Left cardiac atrium (tissue), 4 donors: Measurements from ENCODE around the gene DPP8. TPM values are rescaled to one million over a fixed set of nuclear protein-coding genes. Genes with fewer than 3 reads are reported as not detected.

Source experiments
- ATAC-seq, 2 donors: fragments of 200-7000 bp; cut with Tn5 transposase; one replicate each; pipeline ENCODE4 v1.9.1; 2020; ENCODE audit warnings: mild to moderate bottlenecking in 2 of 2, moderate library complexity in 2 of 2
- DNase-seq: peaks from one replicate; pipeline ENCODE4 v3.0.0-alpha.2; 2020
- intact Hi-C, 2 donors: fragments of 100-400 bp; cut with DNase I; formaldehyde crosslinking; loops; one replicate each; pipeline versions ENCODE4 v1.14.1 to v1.15.1; 2022 to 2023
- total RNA-seq, 2 donors: library from RNA; stranded (reverse); fragmentation: NEBNext Ultra II Directional; extraction: Animal tissue kit (Norgen Biotek cat#: 25700); gene quantifications; one replicate each; pipeline ENCODE4 v1.2.1, GENCODE V29; 2021
- donor health status: DM: no; HTN: yes; CAD: no.
- donor health status: DM: no; HTN: yes; CAD: no; lungs with severe emphysema.
- donor health status: DM: yes; HTN: yes; CAD: no.
- donor health status: Dilated cardiomyopathy.

DPP8 gene
- total RNA-seq, 2 donors from 2014 or later = 24.8 to 34.9 TPM

DNA sequence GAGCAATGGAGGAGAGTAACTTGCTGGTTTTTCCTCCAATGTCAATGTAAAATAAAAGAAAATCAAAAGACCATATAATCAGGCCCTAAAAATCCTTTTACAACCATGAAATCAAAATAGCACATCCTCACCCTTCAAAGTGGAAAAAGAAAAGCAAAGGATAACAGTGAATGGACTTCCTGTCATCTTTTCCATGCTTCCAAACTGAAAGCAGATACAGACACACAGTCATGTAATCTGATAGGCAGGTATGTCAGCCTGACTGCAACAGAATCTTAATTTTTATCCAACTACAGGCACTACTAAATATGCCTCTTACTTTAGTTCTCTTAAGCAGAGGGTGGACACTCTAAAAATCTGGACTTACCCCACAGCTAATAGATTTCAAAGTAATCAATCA is 66.9 kb downstream of the DPP8 start:
- ATAC-seq (no peak), DNase-seq (no peak)
- intact Hi-C loops = no loop called here

DNA sequence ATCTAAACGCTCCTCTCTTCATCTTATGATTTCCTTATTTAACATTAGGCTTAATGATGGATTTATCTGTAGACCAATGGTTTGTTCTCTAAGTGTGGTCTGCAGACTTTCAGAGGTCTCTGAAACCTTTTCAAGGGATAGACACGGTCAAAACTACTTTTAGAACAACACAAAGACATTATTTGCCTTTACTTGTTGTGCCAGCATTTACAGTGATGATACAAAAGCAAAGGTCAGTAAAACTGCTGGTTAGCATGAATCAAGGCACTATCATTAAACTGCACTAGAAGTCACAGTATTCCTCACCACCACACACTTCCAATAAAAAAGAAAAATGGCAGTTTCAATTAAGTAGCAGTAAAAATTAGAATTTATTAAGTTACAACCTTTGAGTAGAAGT is 70.3 kb downstream of the DPP8 start:
- ATAC-seq = no peak
- no peak for DNase-seq
- intact Hi-C loops = no loop called here

DNA sequence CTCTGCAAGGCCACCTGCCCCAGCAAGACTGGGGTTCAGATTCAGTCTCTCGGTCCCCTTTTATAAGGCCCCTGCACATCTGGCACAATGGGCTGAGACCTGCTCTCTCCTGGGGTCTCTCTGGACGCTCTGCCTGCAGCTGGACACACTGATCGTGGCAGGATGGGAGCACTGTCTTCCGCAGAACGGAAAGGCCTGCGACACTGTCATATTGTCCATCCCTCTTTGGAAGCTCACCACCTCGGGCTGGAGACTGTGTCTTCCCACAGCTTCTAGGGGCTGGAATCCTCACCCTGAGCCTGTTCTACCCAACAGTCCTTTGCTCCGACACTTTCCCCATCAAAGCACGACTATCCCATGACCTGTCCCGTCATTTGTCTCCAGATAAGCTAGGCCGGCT is 83.3 kb downstream of the DPP8 start:
- intact Hi-C loops = no loop called here
- ATAC-seq (no peak), DNase-seq (no peak)

DNA sequence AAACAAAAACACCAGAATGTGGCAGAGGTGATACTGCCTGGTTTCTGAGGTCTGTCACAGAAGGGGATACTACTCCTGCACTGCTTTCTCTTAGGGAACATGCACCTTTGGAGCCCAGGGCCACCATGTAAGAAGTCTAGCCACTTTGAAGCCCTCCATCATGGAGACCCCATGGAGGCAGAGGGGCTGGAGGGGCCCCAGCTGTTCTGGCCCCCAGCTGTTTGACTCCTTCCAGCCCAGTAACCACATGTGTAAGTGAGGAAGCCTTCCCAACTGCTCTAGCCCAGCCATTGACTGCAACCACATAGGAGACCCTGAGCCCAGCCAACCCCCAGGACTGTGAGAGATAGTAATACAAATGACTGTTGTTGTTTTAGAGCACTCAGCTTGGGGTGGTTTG is 85.8 kb downstream of the DPP8 start:
- intact Hi-C loops = no loop called here
- DNase-seq (no peak), ATAC-seq (no peak)

DNA sequence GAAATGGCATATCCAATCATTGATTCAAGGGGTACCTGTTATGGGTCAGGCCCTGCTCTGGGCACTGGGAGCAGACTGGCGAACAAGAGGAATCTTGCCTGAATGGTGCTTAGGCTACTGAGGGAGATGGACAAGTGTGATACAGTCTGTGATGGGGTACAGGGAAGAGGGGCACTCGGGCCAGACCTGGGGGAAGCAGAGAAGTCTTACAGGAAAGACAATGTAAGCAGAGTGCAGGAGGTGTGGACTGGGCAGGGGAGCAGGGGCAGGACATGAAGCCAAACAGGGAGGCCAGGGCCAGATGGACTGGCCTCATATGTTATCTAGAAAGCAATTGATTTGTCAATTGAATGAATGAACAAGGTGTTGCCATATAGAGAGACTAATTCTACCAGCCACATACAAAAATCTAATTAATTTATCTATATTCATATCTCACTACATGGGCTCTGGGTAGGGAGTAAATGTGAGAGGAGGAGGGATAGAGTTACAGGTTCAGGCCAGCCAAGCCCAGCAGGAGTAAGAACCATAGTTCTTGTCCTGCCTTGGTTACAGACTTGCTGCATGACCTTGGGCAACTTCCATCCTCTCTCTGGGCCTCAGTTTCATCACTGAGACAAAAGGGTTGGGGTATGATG is 91.2 kb downstream of the DPP8 start:
- intact Hi-C loops = no loop called here
- no peak for ATAC-seq

DNA sequence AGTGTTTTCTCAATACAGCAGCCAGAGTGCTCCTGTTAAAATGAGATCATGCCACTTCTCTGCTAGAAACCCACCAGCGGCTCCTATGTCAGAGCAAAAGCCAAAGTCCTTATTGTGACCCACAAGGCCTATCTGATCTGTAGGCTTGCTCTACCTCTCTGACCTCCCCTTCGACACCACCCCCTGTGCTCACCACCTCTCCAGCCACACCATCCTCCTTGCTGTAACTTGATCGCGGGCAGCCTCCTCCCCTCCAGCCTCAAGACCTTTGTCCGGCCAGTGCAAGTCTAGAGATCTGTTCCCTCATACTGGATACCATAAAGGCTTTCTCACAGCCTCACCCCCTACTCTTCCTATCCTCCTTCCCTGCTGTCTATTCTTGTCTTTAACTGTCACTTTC is 92.8 kb downstream of the DPP8 start:
- ATAC-seq = no peak
- DNase-seq = no peak
- intact Hi-C loops = no loop called here

More for the DNA sequence above, 91.2 kb downstream of the DPP8 start:
- no peak for DNase-seq

DNA sequence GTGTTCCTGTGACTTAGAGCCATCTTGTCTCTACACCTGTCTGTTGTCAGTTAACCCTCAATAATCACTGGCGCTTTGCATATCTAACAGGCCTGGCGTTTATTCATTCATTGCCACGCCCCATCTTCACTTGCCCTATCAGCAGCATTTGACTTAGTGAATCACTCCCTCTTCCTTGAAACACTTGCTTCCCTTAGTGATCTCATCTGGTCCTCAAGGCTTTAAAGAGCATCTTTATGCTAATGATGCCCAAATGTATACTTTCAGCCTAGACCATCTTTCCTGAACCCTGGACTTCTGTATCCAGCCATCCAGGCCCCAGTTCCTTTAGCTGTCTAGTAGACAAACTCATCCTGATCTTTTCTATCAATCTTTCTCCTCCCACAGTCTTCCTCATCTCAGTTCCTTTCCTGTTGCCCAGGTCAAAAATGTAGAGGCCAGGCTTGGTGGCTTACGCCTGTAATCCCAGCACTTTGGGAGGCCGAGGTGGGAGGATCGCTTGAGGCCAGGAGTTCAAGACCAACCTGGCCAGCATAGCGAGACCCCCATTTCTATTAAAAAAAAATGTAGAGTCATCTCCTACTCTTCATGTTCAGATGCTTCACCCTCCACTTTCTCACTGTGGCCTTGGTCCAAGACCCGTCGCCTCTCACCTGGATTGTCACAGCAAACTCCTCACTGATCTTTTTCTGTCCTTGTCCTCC is 93.4 kb downstream of the DPP8 start:
- DNase-seq = no peak
- intact Hi-C loops = no loop called here
- ATAC-seq = no peak

DNA sequence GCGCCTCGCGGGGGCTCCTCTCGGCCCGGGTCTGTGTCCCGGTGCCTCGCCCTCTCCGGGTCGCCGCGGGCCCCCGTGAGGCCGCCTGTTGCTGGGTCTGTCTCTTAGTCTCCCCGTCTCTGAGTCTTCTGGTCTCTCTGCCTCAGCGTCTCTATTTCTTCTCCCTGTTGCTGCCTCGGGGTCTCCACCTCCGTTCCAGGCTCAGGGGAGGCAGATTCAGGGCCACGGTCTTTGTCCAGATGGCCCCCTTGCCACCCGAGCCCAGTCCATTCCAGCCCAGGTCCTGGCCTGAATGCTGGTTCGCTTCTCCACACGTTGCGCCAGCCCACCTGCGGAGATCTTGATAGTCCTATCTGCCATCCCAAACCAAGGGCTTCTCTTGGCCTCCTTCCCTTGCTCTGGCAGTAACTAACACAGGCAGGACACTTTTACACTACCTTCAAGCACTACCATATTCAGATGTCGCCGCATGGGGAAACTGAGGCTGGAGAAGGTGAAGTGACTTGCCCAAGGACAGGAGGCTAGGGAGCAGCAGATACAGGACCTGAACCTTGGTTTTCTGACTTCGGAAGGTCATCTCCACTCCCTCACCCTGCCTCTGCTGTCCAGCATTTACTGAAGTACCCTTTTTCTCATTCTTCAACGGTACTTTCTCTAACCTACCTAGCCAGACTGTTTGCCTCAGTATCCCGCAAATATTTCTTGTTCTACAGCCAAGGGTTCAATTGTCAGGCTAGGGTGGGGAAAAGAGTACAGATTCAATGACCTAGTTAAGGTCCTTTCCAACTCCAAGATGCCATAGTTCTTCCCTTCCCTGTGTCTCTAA is 94.1 kb downstream of the DPP8 start:
- no peak for ATAC-seq
- DNase-seq = no peak
- intact Hi-C loops = no loop called here

DNA sequence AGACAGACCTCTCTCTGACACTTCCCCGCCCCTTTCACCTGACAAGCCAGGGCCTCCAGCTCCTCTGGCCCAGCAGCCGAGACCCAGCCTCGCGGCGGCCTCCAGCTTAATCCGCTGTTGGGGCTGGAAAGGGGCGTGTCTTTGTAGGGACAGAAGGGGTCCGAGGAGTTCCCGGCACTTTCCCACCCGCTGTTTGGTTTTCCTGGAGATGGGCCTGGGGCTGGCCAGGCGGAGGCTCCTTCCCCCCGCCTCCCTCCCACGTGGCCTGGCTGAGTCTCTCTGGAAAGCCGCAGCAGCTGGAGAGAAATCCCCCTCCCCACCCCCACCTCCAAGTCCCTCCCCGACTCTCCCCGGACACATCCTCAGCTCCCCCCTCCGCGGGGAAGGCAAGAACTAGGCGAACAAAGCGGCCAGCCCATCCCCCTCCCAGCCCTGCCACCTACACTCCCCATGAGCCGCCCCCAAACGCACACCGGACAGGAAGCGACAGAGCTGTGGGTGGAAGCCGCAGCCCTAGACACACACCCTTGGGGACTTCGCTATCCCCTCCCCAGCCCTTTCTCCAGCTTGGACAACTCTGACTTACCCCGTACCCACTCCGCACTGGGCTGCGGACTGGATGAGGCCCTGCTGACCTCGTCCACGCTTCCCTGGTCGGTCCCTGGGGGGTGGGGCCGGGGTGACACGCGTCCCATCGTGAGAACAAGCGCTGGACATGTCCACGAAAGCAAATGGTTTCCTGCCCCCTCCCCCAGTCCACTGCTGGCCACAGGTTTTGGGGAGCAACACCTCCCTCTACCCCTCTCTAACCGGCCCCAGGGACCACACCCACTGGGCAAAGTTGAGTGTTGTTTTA is 95.9 kb downstream of the DPP8 start:
- intact Hi-C loops = no loop called here
- ATAC-seq (peak; percentile 48 to 50), DNase-seq (peak; percentile 30)

DNA sequence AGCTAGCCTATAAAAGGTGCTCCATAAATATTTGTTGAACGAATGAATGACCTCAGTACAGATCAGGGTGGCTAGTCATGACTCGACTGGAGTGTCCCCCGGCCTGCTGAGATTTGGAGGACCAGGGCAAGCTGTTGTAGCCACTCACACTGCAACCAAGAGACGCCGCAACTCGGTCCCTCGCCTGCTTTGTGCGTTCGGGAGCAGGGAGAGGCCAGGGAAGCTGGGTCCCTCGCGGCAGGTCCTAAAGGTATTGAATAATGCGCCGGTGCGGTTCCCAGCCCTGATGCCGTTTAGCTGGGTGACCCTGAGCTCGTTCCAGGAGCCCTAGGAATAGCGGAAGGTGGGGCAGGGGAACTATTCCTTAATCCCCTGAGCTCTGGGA is 96.5 kb downstream of the DPP8 start:
- DNase-seq = no peak
- ATAC-seq = no peak
- intact Hi-C loops = no loop called here

DNA sequence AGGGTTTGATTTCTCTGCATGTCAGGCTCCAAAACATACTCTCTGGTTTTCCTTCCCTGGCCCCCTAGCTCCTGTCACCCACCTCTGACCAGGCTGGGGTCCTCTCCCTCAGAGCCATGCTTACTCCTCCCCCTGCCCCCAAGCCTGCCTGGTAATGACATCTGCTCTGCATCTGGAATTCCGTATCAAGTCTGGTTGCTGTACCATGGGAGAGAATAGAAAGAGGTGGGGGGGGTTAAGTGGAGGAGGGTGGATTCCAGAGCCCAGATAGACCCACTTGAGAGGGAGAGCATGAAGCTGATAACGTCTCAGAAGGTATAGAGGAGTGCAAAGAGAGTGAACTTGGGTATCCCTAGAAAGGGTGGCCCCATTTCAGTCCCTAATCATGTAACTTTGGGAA is 98.9 kb downstream of the DPP8 start:
- DNase-seq (no peak), ATAC-seq (no peak)
- intact Hi-C loops = no loop called here

DNA sequence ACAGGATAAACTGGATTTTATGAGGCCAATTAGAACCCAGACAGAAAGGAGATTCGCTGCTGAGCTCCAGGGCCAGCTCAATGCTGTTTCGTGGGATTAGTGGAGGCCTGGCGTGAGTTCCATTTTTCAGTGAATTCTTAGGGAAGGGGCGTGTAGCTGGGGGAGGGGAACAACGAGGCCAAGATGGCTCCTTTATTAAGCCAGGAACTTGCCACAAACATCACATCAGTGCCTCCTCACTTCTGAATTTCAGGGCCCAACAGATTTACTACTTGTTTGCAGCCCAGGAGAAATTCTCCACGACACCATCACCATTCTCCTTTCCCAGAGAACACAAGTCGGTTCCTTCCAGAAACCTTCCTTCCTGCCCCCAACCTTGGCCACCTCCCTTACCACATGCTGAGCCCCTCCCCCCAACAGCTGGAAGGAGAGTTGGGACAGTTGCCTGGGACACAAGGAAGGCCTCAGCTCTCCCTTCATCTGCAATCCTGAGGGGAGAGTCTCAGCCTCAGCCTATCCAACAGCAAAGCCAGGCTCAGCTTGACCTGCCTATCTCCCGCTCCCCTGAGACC is 100.6 kb downstream of the DPP8 start:
- ATAC-seq (peak; percentile 36 to 43), DNase-seq (no peak)
- intact Hi-C loops = no loop called here

DNA sequence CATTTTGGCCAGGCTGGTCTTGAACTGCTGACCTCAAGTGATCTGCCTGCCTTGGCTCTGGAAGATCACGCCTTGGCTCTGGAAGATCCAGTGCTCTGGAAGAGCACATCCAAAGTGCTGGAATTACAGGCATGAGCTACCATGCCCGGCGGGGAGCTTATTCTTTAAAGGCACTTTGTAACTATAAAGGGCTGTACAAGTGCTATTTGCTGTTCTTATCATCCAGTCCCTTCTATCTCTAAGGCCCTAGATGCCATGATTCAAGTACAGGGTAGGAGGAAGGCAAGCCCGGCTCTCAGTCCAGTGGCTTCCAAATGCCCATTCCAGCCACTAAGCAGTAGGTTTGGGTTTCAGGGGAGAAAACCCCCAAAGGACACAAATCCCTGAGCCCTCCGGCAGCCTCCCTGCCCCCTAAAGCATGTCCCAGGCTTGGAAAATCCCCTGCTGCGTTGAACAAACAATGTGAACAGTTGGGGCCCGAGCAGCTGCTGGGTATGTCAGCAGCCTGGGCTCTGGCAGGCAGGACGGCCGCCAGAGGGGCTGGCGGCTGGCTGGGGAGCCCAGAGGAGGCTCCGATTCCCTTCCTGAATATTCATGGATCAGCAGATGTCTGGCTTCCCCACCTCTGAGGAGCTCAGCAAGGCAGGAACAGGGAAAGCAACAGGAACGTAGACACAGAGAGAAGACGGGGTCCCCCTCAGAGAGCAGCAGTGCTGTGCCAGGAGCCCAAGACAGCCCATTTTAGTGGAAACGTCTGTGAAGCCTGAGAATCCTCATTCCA is 102.5 kb downstream of the DPP8 start:
- intact Hi-C loops = no loop called here
- DNase-seq = no peak
- ATAC-seq = peak; percentile 70 to 75

DNA sequence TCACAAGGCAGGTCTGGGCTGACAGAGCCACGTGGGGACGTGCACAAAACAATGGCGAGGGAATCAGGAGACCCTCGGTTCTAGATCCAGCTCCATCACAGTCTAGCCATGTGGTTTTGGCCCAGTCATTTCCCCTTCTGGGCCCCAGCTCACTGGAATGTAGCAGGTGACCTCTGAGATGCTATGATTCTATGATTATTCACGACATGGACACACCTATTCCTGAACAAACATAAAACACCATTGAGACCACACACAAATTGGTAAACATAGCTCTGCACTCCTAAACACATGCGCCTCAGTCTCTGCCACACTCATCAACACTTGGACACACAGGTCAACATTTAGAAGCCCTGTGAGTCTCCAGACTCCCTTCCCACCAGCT is 103.7 kb downstream of the DPP8 start:
- ATAC-seq (no peak), DNase-seq (no peak)
- intact Hi-C loops = no loop called here

DNA sequence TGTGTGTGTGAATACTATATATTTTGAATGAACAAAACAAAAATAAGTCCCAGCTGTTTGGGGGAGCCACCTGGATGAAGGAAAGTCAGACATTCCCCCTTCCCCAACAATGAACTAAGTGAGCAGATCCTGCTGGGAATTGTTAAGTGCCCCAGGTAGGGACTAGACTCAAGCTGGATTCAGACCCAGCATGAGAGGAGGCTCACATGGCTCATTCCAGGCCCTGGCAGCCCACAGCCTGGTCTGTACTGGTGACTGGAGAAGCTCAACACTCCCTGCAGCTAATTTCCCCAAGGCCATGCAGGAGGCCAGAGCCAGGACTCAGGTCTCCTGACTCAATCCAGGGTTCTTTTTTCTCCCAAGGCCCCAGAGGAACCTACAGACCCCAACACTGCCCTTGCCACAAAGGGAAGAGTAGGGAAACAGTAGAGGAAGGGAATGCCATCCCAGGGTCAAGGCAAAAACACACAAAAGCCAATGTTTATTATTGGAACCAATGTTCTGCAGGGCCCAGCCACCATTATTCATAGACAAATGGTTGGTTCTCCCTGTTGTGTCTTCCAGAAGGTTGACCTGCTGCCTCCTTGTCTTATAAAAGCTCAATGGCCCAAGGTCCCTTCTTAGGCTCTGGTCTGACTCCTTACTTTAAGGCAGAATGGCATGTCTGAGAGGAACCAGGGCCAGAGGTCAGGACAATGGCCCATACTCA is 104.3 kb downstream of the DPP8 start:
- no peak for ATAC-seq
- DNase-seq = no peak
- intact Hi-C loops = no loop called here

DNA sequence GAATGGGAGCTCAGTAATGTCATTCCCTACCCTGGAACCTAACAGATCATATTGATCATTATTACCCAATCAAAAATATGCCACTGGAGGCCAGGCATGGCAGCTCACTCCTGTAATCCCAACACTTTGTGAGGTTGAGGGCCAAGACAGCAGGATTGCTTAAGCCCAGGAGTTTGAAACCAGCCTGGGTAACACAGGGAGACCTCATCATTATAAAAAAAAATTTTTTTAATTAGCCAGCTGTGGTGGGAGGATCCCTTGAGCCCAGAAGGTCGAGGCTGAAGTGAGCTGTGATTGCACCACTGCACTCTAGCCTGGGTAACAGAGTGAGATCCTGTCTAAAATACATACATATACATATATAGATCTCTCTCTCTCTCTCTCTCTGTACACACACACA is 104.9 kb downstream of the DPP8 start:
- ATAC-seq (no peak), DNase-seq (no peak)
- intact Hi-C loops = no loop called here

DNA sequence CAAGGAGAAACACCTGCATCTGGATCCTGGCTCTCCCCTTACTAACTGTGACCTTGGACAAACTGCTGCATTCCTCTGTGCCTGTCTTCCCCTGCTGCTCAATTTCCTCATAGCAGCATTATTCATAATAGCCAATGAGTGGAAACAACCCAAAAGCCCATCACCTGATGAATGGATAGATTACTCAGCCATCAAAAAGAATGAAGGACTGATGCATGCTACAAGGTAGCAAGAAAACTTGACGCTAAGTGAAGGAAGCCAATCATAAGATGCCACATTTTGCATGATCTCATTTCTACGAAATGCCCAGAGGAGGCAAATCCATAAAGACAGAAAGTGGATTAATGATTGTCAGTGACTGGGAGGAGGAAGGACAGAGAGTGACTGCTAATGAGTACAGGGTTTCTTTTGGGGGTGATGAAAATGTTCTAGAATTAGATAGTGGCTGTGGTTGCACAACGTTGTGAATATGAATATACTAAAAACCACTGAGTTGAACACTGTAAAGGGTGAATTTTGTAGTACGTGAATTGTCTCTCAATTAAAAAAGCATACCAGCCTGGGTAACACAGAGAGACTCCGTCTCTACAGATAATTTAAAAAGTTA is 105.9 kb downstream of the DPP8 start:
- intact Hi-C loops = no loop called here
- DNase-seq (no peak), ATAC-seq (no peak)

DNA sequence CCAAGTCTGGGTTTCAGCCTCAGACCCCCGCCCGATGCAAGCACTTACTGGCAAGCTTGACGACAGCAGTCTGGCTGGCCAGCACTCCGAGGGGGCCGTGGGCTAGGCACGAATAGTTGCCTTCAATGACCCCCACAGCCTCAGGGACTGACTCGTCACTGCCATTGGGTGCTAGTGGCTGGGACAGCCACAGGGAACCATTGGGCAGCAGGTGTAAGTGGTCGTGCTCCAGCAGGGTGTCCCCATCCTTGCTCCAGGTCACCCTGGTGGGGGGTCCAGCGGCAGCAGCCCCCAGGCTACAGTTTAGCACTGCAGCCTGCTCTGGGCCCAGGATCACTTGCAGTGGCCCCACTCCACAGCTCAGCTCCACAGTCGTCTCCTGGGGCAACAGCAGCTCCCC is 106.5 kb downstream of the DPP8 start:
- DNase-seq (no peak), ATAC-seq (no peak)
- intact Hi-C loops = no loop called here
